Stimulated activated CD4-positive, alpha-beta T cell treated with anti-CD3 and anti-CD28 coated beads, Interleukin-4, amount 100 ng/mL, for 24 hours (primary cell): ENCODE data around the gene CMIP.
"Not testable (repeated sequence)": the region's sequence is repeated elsewhere in the genome, so short reads cannot be mapped to it uniquely, and the experiment has no call there.

Experiments
- DNase-seq: peaks from one replicate; pipeline ENCODE4 v3.0.0-alpha.2; 2020

CMIP gene

GRCh38 chr16:81422153-81422552 lies 22.5 kb upstream of the CMIP start:
- DNase-seq, result not testable (repeated sequence)

GRCh38 chr16:81424771-81425170 lies 19.8 kb upstream of the CMIP start:
- DNase-seq, result peak; percentile 28

GRCh38 chr16:81427219-81427618 lies 17.4 kb upstream of the CMIP start:
- no peak for DNase-seq

- DNase-seq, result no peak
Measured at GRCh38 chr16:81429045-81429521, 15.5 kb upstream of the CMIP start.

- DNase-seq, result no peak
Measured at GRCh38 chr16:81431554-81432353, 12.9 kb upstream of the CMIP start.

- DNase-seq, result no peak
Measured at GRCh38 chr16:81432937-81433557, 11.6 kb upstream of the CMIP start.

- no peak for DNase-seq
Measured at GRCh38 chr16:81435103-81435502, 9.5 kb upstream of the CMIP start.

- no peak for DNase-seq
Measured at GRCh38 chr16:81435567-81435966, 9.0 kb upstream of the CMIP start.

GRCh38 chr16:81436386-81436785 lies 8.2 kb upstream of the CMIP start:
- no peak for DNase-seq

- DNase-seq, result no peak
Measured at GRCh38 chr16:81437865-81438264, 6.7 kb upstream of the CMIP start.

- DNase-seq, result no peak
Measured at GRCh38 chr16:81440888-81441761, 3.5 kb upstream of the CMIP start.

GRCh38 chr16:81442220-81442915 lies 2.2 kb upstream of the CMIP start:
- no peak for DNase-seq

- DNase-seq, result no peak
Measured at GRCh38 chr16:81442916-81443687, 1.5 kb upstream of the CMIP start.

GRCh38 chr16:81443688-81444447 lies 740 bp upstream of the CMIP start:
- no peak for DNase-seq

- peak; percentile 42 for DNase-seq
Measured at GRCh38 chr16:81445143-81445961, 744 bp downstream of the CMIP start.

- DNase-seq, result no peak
Measured at GRCh38 chr16:81445966-81446906, 1.6 kb downstream of the CMIP start.

GRCh38 chr16:81446907-81447268 lies 2.3 kb downstream of the CMIP start:
- DNase-seq, result no peak

- no peak for DNase-seq
Measured at GRCh38 chr16:81447383-81448101, 2.9 kb downstream of the CMIP start.
